HG02759 (cell line): ENCODE results near the gene PPP1R3E.

Experiments
- ATAC-seq: cut with Tn5 transposase; IDR thresholded peaks from one replicate; pipeline ENCODE4 v1.9.1; 2021; ENCODE audit warnings: mild to moderate bottlenecking, moderate library complexity; ENCODE audit not compliant: unreplicated experiment

The PPP1R3E gene

DNA sequence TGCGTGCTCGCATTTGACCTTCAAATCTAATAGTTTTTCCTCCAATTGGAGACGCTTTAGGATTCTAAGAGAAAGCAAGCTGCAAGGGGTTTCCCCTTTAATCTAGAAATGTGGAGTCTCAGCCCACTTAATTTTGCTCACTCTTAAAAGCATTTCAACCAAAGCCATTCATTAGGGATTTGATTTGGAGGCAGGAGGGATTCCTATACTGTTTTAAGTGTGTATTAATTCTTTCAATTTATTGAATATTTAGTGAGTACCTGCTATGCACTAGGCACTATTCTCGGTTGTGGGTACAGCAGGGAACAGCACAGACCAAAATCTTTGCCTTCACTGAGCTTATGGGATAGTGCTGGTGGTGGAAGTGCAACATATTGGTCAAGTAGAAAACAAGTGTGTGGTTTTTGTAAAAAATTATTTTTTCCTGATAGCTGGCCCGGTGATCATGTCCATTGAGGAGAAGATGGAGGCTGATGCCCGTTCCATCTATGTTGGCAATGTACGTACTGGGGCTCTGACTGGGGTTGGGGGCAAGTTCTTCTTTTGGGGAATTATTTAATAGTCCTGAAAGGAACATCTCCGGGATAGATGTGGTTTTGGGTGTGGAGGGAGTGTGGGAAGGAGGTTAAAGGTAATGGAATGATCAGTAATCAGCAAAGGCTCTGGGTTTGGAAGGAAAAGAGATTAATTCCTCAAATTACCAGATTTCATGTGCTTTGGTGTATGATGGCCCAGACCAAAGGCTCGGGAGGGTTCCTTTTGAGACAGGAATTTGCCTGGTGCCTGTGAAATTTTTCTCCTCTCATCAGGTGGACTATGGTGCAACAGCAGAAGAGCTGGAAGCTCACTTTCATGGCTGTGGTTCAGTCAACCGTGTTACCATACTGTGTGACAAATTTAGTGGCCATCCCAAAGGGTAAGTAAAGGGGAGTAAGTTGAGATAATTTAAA is 20.2 kb upstream of the PPP1R3E start:
- ATAC-seq, result no peak

- ATAC-seq, result peak; percentile 21
Observed at GRCh38 chr14:23321572-23322547, 19.2 kb upstream of the PPP1R3E start.

DNA sequence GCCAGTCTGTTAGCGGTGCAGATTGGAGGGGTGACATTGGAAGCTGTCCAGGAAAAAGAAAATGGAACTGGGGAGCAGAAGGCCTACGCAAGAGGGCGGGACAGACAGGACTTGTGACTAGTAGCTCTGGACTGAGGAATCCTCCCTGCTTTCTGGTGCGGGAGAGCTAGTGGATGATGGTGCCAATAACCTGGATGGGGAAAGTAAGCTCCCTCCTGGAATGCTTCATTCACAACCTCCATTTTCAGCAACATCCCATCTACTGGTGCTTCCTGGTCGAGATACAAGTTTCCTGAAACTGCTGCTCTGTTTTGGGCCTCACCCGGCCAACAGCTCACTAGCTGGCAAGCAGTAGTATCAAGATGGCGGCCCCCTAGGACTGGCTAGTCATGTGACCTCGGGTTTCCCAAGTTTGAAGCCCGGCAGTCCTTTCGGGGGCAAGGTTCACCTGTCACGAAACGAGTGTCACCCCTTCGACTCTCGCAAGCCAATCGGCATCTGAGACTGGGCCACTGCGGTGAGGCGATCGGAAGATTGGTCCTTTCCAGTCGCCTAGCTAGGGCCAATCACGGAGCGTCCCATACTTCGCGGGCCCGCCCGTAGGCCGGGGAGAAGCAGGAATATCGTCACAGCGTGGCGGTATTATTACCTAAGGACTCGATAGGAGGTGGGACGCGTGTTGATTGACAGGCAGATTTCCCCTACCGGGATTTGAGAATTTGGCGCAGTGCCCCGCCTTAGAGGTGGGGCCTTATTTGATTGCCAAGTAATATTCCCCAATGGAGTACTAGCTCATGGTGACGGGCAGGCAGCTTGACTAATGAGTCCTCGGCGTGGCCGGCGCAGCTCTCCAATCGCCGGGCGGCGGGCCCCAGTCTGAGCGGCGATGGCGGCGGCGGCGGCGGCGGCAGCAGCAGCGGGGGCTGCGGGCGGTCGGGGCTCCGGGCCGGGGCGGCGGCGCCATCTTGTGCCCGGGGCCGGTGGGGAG is 18.2 kb upstream of the PPP1R3E start, which contains the start of gene PABPN1:
TSS of gene PABPN1 (plus strand) at position 874 of the 988 bp plus-strand sequence. CDS start at position 887, 13 bp downstream.
- peak; percentile 89 for ATAC-seq

- no peak for ATAC-seq
Observed at GRCh38 chr14:23319746-23320583, 17.3 kb upstream of the PPP1R3E start.

- ATAC-seq, result no peak
Observed at GRCh38 chr14:23316300-23316699, 13.6 kb upstream of the PPP1R3E start.

- ATAC-seq, result no peak
Observed at GRCh38 chr14:23310546-23310945, 7.9 kb upstream of the PPP1R3E start.

GRCh38 chr14:23308721-23309445 is 6.2 kb upstream of the PPP1R3E start:
- no peak for ATAC-seq

DNA sequence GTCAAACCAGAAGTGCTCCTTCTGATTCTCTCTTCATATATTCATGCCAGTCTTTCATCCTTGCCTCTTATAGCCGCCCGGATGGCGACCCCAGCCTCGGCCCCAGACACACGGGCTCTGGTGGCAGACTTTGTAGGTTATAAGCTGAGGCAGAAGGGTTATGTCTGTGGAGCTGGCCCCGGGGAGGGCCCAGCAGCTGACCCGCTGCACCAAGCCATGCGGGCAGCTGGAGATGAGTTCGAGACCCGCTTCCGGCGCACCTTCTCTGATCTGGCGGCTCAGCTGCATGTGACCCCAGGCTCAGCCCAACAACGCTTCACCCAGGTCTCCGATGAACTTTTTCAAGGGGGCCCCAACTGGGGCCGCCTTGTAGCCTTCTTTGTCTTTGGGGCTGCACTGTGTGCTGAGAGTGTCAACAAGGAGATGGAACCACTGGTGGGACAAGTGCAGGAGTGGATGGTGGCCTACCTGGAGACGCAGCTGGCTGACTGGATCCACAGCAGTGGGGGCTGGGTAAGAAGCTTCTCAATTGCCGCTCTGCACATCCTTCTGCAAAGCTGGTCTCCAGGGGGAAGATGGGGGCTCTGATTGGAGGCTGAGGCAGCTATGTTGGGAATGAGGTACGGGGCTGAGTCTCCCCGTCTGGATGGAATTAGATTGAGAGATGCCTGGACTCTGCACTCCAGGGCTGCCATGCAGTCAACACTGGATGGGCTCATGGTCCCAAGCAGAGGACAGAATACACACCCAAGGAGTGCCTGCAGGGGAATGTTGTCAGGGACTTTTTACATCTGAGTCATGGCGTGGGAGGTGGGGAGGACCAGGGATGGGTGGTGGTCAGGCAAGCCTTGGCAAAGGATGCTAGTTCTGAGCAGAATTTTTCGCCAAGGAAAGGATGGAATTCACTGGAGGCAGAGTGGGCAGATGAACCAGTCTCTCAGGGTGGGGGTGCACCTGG is 5.3 kb upstream of the PPP1R3E start:
- ATAC-seq, result no peak

GRCh38 chr14:23307146-23307530 is 4.5 kb upstream of the PPP1R3E start:
- ATAC-seq, result no peak

DNA sequence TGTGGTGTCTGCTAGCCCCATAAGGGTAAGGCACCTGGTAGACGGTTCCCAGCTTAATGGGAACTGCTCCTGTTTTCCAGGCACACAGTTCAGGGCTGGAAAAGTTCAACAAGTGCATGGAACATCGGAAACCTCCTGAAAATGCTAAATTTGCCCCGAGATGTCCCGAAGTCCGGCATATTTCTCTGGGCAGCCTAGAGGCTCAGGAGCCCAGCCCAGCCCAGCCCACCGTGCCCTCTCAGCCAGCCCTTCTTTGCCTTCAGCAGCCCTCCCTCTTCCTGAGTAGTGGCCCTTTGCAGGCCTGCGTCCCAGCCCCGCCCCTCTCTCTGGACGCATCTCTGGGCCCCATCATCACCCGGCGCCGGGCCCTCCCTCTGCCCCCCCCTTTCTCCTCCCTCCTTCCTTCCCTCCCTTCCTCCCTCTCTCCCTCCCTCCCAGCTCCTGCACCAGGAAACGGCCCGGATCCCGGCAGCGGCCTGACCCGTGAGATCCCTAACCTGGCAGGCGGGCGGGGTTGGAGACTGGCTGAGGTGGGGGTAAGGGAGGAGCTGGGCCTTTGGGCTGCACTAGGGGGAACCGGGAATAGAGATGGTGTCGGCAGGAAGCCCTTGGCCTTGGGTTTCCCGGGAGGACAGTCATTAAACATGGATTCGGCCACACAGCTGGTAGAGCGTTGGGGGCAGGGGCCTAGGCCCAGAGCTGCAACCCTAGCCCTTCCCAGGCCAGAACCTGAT is 3.9 kb upstream of the PPP1R3E start, which contains the start of gene BCL2L2:
TSS of gene BCL2L2 (plus strand) at position 422 of the 734 bp plus-strand sequence. CDS start 935 bp downstream, outside the sequence.
- ATAC-seq, result peak; percentile 16

DNA sequence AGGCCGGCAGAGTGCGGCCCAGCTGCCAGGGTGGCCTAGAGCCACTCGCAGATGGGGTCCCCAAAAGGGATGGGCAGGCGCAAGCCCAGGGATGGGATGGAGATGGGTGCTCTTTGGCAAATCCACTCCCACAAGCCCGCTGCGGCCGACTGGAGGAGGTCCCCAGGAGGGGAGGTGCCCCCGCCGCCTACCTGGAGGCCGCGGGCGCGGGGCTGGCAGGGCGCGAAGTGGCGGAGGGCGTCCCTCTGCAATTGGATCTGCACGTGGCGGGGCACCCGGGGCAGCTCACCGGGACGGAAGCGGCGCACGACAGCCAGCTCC is 730 bp downstream of the PPP1R3E start:
- peak; percentile 15 for ATAC-seq

GRCh38 chr14:23301288-23301968 is 1.2 kb downstream of the PPP1R3E start:
- ATAC-seq, result peak; percentile 79

DNA sequence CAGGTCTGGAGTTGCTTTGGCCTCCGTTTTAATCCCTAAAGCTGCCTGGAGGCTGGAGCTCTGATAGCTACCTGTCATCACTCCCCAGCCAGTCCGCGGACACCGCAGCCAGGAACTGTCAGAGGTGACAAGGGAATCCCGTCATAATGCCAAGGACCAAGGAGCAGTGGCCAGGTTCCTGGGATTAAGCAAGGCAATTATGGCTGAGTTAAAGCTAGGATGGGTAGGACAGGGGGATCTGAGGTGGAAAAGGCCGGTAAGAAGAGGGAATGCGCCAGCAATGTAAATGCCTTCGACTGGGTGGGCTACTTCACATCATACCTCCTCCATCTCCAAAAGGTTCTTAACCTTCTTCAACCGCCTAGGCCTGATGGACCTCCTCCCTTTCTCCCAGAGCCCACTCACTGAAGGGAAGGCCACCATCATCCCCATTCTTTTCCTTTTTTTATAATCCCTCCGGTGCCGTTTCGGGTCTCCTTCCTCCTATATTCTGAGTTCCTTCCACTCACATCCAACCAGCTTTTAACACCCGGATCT is 1.9 kb downstream of the PPP1R3E start:
- no peak for ATAC-seq

- no peak for ATAC-seq
Observed at GRCh38 chr14:23299986-23300686, 2.5 kb downstream of the PPP1R3E start.

- no peak for ATAC-seq
Observed at GRCh38 chr14:23299211-23299957, 3.3 kb downstream of the PPP1R3E start.
